Measurements from ENCODE around the gene GPATCH8.

DNA sequence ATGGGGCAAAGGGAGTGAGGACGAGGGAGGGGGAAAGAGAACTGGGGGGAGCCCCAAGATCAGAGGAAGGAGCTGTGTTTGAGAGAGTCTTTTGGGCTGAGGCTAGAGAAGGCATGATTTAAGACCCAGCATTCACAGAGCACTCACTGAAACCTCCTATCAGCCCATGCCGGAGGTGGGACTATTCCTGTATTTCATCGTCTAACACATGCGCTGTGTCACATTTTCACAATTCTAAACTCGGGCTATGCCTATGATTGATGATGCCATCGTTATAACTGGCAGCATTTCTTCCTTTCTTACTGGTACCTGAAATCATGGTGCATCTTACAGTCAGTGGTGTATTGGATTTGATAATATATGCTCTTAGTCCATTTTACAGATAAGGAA is 143.1 kb downstream of the GPATCH8 start:
- TF ChIP-seq PATZ1 (CRISPR knock-in tag; IDR thresholded peaks at IDR 0.05; ENCODE audit: borderline replicate concordance) (no peak), ZNF565 (CRISPR knock-in tag; conservative IDR thresholded peaks at IDR 0.05; ENCODE audit: low read depth) (no peak), ZNF70 (CRISPR knock-in tag; IDR thresholded peaks at IDR 0.05) (no peak), RARB (CRISPR knock-in tag; IDR thresholded peaks at IDR 0.05) (no peak), CSDC2 (CRISPR knock-in tag; IDR thresholded peaks at IDR 0.05) (no peak), ZFP3 (CRISPR knock-in tag; IDR thresholded peaks at IDR 0.05) (no peak), ARNTL (CRISPR knock-in tag; IDR thresholded peaks at IDR 0.05; ENCODE audit: borderline replicate concordance, low read depth) (no peak), SNAI2 (CRISPR knock-in tag; IDR thresholded peaks at IDR 0.05) (no peak), ESRRG (CRISPR knock-in tag; IDR thresholded peaks at IDR 0.05) (no peak), OSR1 (CRISPR knock-in tag; IDR thresholded peaks at IDR 0.05) (no peak), TOX (CRISPR knock-in tag; IDR thresholded peaks at IDR 0.05; ENCODE audit: borderline replicate concordance) (no peak), PPARA (CRISPR knock-in tag; IDR thresholded peaks at IDR 0.05; ENCODE audit: borderline replicate concordance) (no peak)

Measured in SK-N-SH treated with all-trans-retinoic acid at 6 μM for 48 hours (cell line).